Astrocyte of the cerebellum (primary cell): ENCODE data around the gene SHANK1.
"Not testable (repeated sequence)": the region's sequence is repeated elsewhere in the genome, so short reads cannot be mapped to it uniquely, and the experiment has no call there.

Experiments
- DNase-seq: peaks from one replicate; pipeline ENCODE4 v3.0.0-alpha.2; 2011; ENCODE audit warnings: low read depth
- H3K4me3 ChIP-seq: 2 replicates; pipeline ENCODE4 v1.5.1; 2011; ENCODE audit warnings: mild to moderate bottlenecking, low read depth, low read length, moderate library complexity
- in situ Hi-C: cut with HindIII; loops from 2 replicates; pipeline ENCODE4 v1.10.0; 2017; ENCODE audit warnings: low sequenced_read_pairs
- TF ChIP-seq, protein P1 (sequence below): IDR thresholded peaks from 2 replicates; pipeline ENCODE4 v1.5.1; 2012; ENCODE audit warnings: low read length, low read depth, moderate library complexity, mild to moderate bottlenecking; ENCODE audit errors: missing control alignments

Gene SHANK1

GRCh38 chr19:50626795-50627194 is 92.8 kb downstream of the SHANK1 start:
- DNase-seq, result no peak
- in situ Hi-C loops, result no loop called here
- TF ChIP-seq, protein P1, sequence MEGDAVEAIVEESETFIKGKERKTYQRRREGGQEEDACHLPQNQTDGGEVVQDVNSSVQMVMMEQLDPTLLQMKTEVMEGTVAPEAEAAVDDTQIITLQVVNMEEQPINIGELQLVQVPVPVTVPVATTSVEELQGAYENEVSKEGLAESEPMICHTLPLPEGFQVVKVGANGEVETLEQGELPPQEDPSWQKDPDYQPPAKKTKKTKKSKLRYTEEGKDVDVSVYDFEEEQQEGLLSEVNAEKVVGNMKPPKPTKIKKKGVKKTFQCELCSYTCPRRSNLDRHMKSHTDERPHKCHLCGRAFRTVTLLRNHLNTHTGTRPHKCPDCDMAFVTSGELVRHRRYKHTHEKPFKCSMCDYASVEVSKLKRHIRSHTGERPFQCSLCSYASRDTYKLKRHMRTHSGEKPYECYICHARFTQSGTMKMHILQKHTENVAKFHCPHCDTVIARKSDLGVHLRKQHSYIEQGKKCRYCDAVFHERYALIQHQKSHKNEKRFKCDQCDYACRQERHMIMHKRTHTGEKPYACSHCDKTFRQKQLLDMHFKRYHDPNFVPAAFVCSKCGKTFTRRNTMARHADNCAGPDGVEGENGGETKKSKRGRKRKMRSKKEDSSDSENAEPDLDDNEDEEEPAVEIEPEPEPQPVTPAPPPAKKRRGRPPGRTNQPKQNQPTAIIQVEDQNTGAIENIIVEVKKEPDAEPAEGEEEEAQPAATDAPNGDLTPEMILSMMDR, result no peak
- H3K4me3 ChIP-seq, result no peak overlapping the region

DNA sequence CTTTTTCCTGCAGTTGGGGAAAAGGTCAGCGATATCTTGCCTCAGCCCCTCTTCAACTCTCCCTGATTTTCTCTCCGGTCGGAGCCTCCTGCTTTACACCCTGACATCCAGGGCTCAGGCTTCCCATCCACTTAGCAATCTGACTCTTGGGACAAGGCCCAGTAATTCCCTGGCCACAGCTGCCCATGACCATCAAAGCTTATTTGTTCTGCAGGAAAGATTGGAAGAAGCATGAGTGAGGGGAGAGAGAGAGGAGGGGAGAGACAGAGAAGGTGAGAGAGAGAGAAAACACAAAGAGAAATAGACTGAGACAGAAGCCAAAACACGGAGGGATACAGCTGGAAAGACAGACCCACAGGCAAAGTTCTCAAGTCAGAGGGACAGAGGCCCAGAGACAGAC is 93.6 kb downstream of the SHANK1 start:
- no peak for DNase-seq
- in situ Hi-C loops, result no loop called here
- TF ChIP-seq, protein P1, result no peak
- no peak overlapping the region for H3K4me3 ChIP-seq

GRCh38 chr19:50624949-50625600 is 94.5 kb downstream of the SHANK1 start:
- DNase-seq, result no peak
- H3K4me3 ChIP-seq, result no peak overlapping the region
- TF ChIP-seq, protein P1, result no peak
- in situ Hi-C loops, result no loop called here

DNA sequence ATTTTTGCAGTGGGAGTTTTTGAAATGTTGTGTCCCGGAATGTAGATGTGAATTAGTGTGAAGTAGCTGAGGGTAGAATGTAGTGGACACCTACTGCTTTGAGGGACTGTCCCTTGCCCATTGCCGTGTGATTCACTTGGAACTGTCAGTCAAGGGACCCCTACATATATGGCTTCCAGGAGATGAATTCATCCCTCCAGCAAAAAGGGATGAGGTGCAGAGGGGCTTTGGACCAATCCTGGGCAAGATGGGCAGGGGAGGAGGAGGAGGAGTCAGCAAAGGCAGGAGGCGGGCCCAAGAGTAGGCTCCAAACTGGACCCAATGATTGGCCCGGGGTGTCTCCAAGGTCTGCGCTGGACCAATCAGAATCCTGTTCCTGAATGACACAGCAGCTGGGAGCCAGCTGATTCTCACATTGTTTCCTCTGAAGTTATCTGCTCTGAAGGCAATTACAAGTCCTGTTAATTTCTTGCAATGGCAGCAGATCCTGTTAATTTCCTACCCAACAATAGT is 99.2 kb downstream of the SHANK1 start:
- in situ Hi-C loops, H3K4me3 ChIP-seq, DNase-seq: not testable (repeated sequence)

- H3K4me3 ChIP-seq, DNase-seq, in situ Hi-C loops: not testable (repeated sequence)
Observed at GRCh38 chr19:50619184-50619583, 100.4 kb downstream of the SHANK1 start.

DNA sequence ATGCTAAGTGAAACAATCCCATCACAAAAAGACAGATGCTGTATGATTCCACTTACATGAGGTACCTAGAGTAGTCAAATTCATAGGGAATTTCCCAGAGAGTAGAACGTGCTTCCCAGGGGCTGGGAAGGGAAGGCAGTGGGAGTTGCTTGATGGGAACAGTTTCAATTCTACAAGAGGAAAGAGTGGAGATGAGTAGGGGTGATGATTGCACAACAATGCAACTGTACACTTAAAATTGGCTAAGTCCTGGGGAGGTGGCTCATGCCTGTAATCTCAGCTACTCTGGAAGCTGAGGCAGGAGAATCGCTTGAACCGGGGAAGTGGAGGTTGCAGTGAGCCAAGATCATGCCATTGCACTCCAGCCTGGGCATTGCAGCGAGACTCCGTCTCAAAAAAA is 101.2 kb downstream of the SHANK1 start:
- H3K4me3 ChIP-seq, DNase-seq, in situ Hi-C loops: not testable (repeated sequence)

GRCh38 chr19:50612504-50613404 is 106.8 kb downstream of the SHANK1 start:
- H3K4me3 ChIP-seq, DNase-seq, in situ Hi-C loops: not testable (repeated sequence)
